HL-60/S4 (cell line): Measurements from ENCODE around the gene NBPF19.
"Not testable (repeated sequence)": the region's sequence is repeated elsewhere in the genome, so short reads cannot be mapped to it uniquely, and the experiment has no call there.

Source experiments
- in situ Hi-C: fragments of 300-500 bp; cut with MboI; formaldehyde crosslinking; loops from 2 replicates; pipeline ENCODE4 v1.14.3; 2022; ENCODE audit warnings: low sequenced_read_pairs

NBPF19 gene, protein sequence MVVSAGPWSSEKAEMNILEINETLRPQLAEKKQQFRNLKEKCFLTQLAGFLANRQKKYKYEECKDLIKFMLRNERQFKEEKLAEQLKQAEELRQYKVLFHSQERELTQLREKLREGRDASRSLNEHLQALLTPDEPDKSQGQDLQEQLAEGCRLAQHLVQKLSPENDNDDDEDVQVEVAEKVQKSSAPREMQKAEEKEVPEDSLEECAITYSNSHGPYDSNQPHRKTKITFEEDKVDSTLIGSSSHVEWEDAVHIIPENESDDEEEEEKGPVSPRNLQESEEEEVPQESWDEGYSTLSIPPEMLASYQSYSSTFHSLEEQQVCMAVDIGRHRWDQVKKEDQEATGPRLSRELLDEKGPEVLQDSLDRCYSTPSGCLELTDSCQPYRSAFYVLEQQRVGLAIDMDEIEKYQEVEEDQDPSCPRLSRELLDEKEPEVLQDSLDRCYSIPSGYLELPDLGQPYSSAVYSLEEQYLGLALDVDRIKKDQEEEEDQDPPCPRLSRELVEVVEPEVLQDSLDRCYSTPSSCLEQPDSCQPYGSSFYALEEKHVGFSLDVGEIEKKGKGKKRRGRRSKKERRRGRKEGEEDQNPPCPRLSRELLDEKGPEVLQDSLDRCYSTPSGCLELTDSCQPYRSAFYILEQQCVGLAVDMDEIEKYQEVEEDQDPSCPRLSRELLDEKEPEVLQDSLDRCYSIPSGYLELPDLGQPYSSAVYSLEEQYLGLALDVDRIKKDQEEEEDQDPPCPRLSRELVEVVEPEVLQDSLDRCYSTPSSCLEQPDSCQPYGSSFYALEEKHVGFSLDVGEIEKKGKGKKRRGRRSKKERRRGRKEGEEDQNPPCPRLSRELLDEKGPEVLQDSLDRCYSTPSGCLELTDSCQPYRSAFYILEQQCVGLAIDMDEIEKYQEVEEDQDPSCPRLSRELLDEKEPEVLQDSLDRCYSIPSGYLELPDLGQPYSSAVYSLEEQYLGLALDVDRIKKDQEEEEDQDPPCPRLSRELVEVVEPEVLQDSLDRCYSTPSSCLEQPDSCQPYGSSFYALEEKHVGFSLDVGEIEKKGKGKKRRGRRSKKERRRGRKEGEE (N-terminal part only)

DNA sequence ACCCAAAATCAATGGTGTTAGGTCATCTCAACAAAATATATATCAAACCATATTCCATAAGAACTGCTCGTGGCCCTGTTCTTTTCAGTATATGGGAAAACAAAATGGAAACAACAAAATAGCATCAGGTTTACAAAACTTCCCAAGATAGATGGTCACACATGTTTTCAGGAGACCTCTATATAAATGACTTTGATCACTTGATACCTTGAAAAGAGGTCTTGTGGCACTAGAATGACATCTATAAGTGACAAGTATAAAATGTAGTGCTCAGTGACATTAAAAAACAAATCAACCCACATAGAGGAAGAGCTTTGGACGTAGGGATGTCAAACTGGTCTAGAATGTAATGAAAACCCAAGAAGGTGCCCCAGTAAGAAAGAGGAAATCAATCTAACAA is at the start of gene NBPF19:
Gene NBPF19, plus strand, starts transcription at position 301 of the 400 bp plus-strand sequence. CDS start 888 bp downstream, outside the sequence.
- in situ Hi-C loops: not testable (repeated sequence)

GRCh38 chr1:149428317-149428716 is 46.5 kb upstream of the NBPF19 start:
- in situ Hi-C loops: not testable (repeated sequence)

DNA sequence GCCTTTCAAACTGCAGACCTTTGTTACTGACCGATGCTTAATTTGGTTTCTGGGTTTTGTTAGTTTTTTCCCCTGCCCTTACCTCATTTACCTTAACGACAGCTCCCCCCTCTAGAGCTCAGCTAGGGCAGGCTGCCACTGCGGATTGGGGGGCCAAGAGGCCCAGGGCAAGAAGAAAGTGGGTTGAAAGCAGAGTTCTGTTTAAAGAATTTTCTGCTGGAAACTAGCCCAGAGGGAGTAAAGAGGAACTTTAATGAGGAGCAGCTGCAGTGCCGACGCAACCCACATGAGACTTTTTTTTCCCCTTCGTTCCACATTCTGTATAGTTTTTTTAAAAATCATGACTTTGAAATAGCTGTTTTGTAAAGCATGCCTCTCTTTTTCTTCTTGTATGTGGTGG is 29.4 kb upstream of the NBPF19 start:
- in situ Hi-C loops: not testable (repeated sequence)

- in situ Hi-C loops: not testable (repeated sequence)
These were observed 22.6 kb upstream of the NBPF19 start for GRCh38 chr1:149452196-149452595.

- in situ Hi-C loops: not testable (repeated sequence)
These were observed 22.2 kb upstream of the NBPF19 start for GRCh38 chr1:149452652-149453051.

GRCh38 chr1:149558350-149558825 is 83.5 kb downstream of the NBPF19 start:
- in situ Hi-C loops: not testable (repeated sequence)

- in situ Hi-C loops: not testable (repeated sequence)
These were observed 87.0 kb downstream of the NBPF19 start for GRCh38 chr1:149561806-149562205.

DNA sequence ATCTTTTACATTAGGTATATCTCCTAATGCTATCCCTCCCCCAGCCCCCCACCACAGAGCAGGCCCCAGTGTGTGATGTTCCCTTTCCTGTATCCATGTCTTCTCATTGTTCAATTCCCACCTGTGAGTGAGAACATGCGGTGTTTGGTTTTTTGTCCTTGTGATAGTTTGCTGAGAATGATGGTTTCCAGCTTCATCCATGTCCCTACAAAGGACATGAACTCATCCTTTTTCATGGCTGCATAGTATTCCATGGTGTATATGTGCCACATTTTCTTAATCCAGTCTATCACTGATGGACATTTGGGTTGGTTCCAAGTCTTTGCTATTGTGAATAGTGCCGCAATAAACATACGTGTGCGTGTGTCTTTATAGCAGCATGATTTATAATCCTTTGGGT is 90.6 kb downstream of the NBPF19 start:
- in situ Hi-C loops: not testable (repeated sequence)

DNA sequence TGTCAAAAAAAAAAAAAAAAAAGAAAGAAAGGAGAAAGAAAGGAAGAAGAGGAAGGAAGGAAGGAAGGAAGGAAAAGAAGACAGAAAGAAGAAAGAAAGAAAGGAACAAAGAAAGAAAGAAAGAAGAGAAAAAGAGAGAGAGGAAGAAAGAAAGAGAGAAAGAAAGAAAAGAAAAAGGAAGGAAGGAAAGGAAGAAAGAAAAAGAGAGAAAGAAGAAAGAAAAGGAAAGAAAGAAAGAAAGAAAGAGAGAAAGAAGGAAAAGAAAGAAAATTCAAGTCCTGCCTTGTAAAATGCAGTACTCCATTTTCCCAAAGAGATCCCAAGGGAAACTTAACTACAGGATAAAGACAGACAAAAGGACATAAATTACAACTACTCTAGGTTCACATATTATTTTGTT is 97.9 kb downstream of the NBPF19 start:
- in situ Hi-C loops: not testable (repeated sequence)

- in situ Hi-C loops: not testable (repeated sequence)
These were observed 110.7 kb downstream of the NBPF19 start for GRCh38 chr1:149585592-149585991.
